Adipocyte (in vitro differentiated cells): ENCODE results near the gene NUMBL.

ENCODE experiments used
- DNase-seq: peaks from one replicate; pipeline ENCODE4 v3.0.0-alpha.2; 2015; ENCODE audit warnings: low read depth
- H3K27me3 ChIP-seq: replicated peaks from 2 replicates; pipeline ENCODE4 v1.7.0; 2013; ENCODE audit warnings: mild to moderate bottlenecking, low read length, moderate library complexity; ENCODE audit not compliant: control insufficient read depth, insufficient read depth
- H3K36me3 ChIP-seq: 2 replicates; pipeline ENCODE4 v1.7.0; 2013; ENCODE audit warnings: low read length, mild to moderate bottlenecking, moderate library complexity; ENCODE audit not compliant: control insufficient read depth, insufficient read depth, severe bottlenecking
- H3K4me1 ChIP-seq: 2 replicates; pipeline ENCODE4 v1.7.0; 2013; ENCODE audit warnings: mild to moderate bottlenecking, low read length, moderate library complexity; ENCODE audit not compliant: control insufficient read depth, insufficient read depth
- H3K4me3 ChIP-seq: 2 replicates; pipeline ENCODE4 v1.7.0; 2013; ENCODE audit warnings: mild to moderate bottlenecking, low read length, moderate library complexity
- H3K9ac ChIP-seq: 2 replicates; pipeline ENCODE4 v1.7.0; 2013; ENCODE audit warnings: mild to moderate bottlenecking, low read length, moderate library complexity
- H3K9me3 ChIP-seq: 2 replicates; pipeline ENCODE4 v1.7.0; 2013; ENCODE audit warnings: mild to moderate bottlenecking, low read length, moderate library complexity; ENCODE audit not compliant: control insufficient read depth

The NUMBL gene

DNA sequence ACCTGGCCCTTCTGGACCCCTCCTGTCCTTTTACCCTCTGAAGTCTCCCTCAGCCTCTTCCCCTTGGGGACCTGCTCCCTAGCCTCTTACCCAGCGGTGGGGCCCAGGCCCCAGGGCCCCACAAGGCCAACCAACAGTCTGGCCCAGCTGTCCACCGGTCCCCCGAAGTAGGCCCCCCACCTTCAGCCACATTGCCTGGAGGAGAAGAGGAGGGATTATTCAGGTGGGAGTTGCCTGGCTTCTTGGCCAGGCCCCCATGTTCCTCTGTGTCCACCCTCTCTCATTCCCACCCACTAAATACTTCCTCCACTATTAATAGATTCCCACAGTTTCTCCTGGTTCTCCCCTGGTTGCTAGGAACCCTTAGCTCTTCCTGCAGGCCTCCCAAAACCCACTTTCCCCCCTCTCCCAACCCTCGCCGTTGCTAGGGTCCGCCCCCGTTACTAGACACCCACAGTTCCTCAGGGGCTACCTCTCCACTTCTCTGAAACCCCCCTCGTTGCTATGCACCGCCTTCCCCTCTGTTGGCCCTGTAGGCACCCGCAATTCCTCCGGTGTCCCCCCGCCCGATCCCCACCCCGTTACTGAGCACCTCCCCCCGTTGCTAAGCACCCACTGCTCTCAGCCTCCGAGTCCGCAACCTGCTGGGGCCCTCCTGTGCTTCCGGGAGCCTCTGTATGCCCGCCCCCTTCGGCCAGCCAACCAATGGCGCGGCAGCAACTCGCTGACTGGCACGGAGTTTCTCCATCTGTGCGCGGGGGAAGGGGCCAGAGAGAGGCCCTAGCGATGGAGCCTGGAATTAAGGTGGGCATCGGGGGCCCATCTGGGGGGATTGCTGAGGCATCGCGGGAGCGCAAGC lies 24.2 kb upstream of the NUMBL start:
- peaks cover 7% of the 10 kb centered on the region for H3K36me3 ChIP-seq
- H3K9me3 ChIP-seq = no peaks in the 10 kb centered on the region
- H3K4me1 ChIP-seq = peaks cover 16% of the 10 kb centered on the region
- H3K27me3 ChIP-seq = no peaks in the 10 kb centered on the region
- peak overlapping the region; percentile 98 for H3K4me3 ChIP-seq
- peak; percentile 96 for DNase-seq
- peak overlapping the region; percentile 100 for H3K9ac ChIP-seq

DNA sequence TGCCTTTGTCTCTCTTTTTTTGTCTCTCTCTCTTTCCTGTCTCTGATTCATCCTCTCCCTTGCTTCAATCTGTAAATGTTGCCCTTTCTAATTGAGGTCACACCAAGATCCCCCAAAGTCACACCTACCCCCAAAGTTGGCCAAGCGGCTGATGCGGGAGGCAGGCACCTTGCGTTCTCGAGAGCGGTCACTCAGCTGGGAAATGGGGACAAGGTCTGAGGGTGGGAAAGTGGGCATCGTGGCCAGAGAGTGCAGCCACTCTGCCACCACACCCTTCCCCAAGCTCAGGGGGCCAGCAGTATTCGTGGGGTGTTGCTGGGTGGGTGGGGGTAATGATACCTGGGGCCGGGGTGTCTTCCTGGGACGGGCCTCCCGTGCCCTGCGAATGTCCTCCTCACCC lies 23.5 kb upstream of the NUMBL start:
- Histone ChIP-seq H3K9me3 (no peaks in the 10 kb centered on the region), H3K36me3 (peaks cover 14% of the 10 kb centered on the region), H3K4me1 (peaks cover 16% of the 10 kb centered on the region), H3K9ac (peak overlapping the region; percentile 100), H3K4me3 (peak overlapping the region; percentile 98), H3K27me3 (no peaks in the 10 kb centered on the region)
- DNase-seq = no peak

DNA sequence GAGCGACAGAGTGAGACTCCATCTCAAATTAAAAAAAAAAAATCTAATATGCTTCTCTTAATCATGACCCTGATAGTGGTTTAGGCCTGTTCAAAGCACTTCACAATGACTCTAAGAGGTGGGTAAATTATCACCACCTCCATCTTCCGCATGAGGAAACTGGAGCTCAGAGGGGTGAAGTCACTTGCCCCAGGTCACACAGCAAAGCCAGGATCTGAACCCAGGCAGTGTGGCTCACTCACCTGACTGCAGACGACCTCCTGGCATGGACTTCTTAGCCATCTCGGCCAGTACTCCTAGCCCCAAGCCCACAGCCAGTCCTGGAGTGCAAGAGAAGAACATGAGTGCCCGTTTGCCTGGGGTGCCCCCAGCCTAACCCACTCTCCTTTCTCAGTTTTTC lies 19.4 kb upstream of the NUMBL start:
- H3K9ac ChIP-seq = no peak overlapping the region
- DNase-seq = no peak
- H3K9me3 ChIP-seq = no peaks in the 10 kb centered on the region
- H3K4me3 ChIP-seq = no peak overlapping the region
- H3K4me1 ChIP-seq = peaks cover 15% of the 10 kb centered on the region
- H3K27me3 ChIP-seq = no peaks in the 10 kb centered on the region
- H3K36me3 ChIP-seq = peaks cover 38% of the 10 kb centered on the region

DNA sequence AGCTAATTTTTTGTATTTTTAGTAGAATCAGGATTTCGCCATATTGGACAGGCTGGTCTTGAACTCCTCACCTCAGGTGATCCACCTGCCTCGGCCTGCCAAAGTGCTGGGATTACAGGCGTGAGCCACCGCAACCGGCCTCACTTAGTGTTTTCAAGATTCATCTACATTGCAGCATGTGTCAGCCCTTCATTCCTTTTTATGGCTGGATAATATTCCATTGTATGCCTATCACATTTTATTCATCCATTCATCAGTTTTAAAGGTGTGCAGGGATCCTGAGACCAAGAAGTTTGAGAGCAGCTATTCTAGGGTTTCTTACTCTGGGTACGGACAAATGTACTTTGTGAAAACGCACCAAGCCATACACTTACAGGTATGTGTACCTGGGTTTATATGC lies 17.2 kb upstream of the NUMBL start:
- H3K4me3 ChIP-seq = no peak overlapping the region
- H3K36me3 ChIP-seq = peaks cover 59% of the 10 kb centered on the region
- DNase-seq = no peak
- H3K4me1 ChIP-seq = peaks cover 11% of the 10 kb centered on the region
- H3K27me3 ChIP-seq = no peaks in the 10 kb centered on the region
- H3K9me3 ChIP-seq = no peaks in the 10 kb centered on the region
- no peak overlapping the region for H3K9ac ChIP-seq

DNA sequence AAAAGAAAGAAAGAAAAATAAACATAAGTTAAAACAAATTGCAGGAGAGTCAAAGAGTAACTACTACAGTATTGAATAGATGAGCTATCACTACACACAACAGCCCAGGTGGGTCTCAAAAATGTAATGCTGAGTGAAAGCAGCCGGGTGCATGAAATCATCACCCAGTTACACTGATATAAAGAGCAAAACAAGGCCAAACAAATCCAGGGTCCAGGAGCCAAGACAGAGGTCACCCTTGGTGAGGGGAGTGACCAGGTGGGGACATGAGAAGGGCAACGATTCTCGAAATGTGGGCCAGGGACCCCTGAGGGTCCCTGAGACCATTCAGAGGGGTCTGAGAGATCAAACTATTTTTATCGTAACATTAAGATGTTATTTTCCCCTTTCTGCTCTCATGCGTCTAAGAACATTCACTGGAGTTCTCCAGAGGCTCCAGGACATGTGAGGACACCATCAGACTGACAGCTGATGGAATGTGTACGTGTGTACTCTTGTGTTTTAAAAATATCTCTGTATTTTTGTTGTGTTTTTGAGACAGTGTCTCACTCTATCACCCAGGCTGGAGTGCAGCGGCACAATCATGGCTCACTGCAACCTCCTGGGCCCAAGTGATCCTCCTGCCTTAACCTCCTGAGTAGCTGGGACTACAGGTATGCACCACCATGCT lies 15.6 kb upstream of the NUMBL start:
- H3K27me3 ChIP-seq = no peaks in the 10 kb centered on the region
- DNase-seq = no peak

DNA sequence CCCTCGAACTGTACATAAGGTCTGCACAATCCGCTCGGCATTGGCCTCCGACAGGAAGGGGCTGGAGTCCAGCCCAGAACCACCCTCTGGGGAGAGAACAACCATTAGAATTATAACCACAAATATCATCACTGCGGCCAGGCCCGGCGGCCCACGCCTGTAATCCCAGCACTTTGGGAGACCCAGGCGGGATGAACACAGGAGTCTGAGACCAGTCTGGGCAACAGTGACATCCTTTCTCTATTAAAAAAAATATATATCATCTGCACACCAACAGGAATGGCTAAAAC lies 14.9 kb upstream of the NUMBL start:
- Histone ChIP-seq H3K36me3 (peaks cover 77% of the 10 kb centered on the region), H3K9ac (no peak overlapping the region), H3K9me3 (no peaks in the 10 kb centered on the region), H3K27me3 (no peaks in the 10 kb centered on the region), H3K4me3 (no peak overlapping the region), H3K4me1 (peaks cover 11% of the 10 kb centered on the region)
- DNase-seq = no peak

More for the DNA sequence above, 15.6 kb upstream of the NUMBL start:
- no peak overlapping the region for H3K4me3 ChIP-seq
- no peak overlapping the region for H3K9ac ChIP-seq
- no peaks in the 10 kb centered on the region for H3K9me3 ChIP-seq
- H3K4me1 ChIP-seq = peaks cover 11% of the 10 kb centered on the region
- H3K36me3 ChIP-seq = peaks cover 72% of the 10 kb centered on the region

DNA sequence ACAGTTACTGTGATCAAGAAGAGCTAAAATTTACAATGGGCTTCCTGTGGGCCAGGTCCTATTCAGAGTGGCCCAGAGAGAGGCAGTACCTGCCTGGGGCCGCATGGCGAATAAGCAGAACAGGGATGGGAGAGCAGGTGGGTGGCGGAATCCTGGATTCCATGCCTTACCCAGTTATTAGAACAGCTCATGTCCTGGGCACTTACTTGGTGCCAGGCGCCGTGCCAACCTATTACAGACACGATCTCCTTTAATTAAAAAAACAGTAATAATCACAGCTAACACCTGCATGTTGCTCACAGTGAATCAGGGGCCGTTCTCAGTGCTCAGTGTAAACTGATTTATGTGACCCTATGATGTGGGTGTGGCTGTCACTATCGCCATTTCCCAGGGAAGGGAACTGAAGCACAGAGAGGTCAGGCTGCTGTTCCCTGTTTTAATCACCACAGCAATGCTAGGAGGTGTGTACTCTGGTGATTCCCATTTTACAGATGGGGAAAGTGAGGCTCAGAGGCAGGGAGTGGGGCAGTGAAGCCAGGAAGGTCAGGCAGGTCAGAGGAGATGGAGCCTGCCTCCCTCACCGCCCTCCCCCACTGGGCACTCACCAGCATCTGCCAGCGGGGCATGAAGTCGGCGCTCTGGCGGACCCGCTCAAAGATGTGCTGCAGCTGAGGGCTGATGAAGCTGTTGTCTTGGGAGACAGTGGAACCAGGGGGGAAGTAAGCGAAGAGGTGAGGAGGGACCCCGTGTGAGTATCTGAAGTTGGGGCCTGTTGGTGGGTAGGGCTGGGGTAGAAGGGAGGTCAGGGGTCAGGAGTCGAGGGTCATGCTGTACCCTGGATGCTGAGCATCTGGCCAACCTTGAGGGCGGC lies 14.3 kb upstream of the NUMBL start:
- H3K4me1 ChIP-seq = peaks cover 11% of the 10 kb centered on the region
- no peak overlapping the region for H3K9ac ChIP-seq
- no peaks in the 10 kb centered on the region for H3K27me3 ChIP-seq
- H3K36me3 ChIP-seq = peaks cover 74% of the 10 kb centered on the region
- DNase-seq = no peak
- no peaks in the 10 kb centered on the region for H3K9me3 ChIP-seq
- H3K4me3 ChIP-seq = no peak overlapping the region

DNA sequence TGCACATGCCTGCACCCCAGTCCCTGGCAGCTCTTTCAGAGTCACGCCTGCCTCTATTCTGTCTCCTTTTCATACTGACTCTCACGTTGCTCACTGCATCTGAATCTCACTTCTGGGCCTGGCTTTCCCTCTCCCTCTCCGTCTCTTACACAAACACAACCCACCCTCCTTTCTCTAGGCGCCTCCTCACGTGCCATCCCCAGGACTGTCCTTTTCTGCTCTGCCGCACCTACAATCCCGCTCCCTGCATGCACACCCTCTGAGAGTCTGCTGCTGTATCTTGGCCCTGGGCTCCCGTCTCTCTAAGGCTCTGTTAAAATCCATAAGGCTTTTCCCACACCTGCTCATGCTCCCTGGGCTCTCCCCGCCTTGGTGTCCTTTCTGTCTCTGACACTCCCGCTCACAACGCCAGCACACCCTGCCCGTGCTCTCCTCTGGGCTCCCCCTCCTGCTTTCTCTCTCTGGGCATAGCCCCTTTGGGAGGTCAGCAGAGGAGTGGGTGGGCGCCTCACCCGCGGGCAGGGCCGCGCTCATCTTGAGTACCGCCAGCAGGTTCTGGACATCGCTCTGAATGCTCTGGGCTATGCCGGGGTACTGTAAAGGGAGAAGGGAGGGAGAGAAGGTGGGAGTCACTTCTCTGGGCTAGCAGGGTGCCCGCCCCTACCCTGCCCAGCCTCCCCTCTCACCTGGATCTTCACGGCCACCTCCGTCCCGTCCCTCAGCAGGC lies 12.7 kb upstream of the NUMBL start:
- DNase-seq = no peak
- H3K4me3 ChIP-seq = no peak overlapping the region
- peaks cover 59% of the 10 kb centered on the region for H3K36me3 ChIP-seq
- H3K27me3 ChIP-seq = no peaks in the 10 kb centered on the region
- peaks cover 11% of the 10 kb centered on the region for H3K4me1 ChIP-seq
- no peak overlapping the region for H3K9ac ChIP-seq
- no peaks in the 10 kb centered on the region for H3K9me3 ChIP-seq

DNA sequence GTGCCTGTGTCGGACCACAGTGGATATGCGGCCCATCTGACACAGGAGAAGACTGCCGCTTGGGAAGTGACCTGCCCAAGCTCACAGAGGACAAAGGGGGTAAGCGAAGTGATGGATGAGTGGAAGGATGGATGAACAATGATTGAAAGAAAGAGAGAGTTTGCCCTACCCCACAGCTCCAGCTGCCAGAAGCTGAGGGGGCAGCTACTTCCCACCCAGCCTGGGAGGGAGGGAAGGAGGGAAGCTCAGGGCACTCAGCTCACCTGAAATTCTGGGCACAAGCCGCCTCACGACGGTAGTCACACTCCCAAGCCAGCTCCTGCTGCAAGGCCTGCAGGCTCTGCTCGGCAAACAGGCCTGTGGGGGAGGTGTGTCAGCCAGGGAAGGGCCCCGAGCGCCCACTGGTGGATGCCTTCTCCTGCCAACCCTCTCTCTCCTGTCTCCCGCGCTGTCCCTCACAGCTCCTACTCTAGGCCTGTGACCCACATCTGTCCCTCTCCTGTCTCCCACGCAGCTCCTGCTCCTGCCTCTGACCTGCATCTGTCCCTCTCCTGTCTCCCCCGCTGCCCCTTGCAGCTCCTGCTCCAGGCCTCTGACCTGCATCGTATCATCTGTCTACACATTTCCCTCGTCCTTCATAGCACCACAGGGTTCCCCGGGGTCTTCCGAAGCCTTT lies 12.0 kb upstream of the NUMBL start:
- Histone ChIP-seq H3K4me1 (peaks cover 11% of the 10 kb centered on the region), H3K9me3 (no peaks in the 10 kb centered on the region), H3K4me3 (no peak overlapping the region), H3K9ac (no peak overlapping the region), H3K27me3 (no peaks in the 10 kb centered on the region), H3K36me3 (peaks cover 51% of the 10 kb centered on the region)
- peak; percentile 35 for DNase-seq

DNA sequence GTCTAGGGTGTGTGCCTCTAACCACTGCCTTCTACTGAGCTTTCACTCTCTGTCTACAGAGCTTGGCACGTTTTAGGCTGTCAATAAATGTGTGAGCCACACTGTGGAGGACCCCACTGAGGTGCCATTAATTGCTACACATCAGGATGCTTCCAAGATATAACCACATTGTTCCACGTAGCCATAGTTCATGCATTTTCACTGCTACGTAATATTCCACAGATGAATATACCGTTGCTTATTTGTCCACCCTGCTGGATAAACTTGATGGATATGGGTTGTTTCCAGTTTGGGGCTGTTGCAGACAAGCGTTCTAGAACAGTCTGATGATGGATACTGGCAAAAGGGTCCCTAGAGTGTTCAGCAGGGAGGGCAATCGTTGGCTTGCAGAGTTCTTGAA lies 11.3 kb upstream of the NUMBL start:
- Histone ChIP-seq H3K4me1 (peaks cover 11% of the 10 kb centered on the region), H3K27me3 (no peaks in the 10 kb centered on the region), H3K36me3 (peaks cover 49% of the 10 kb centered on the region), H3K9ac (no peak overlapping the region), H3K9me3 (no peaks in the 10 kb centered on the region), H3K4me3 (no peak overlapping the region)
- no peak for DNase-seq
